Measurements from ENCODE around the gene SMIM34.
"Not testable (repeated sequence)": the region's sequence is repeated elsewhere in the genome, so short reads cannot be mapped to it uniquely, and the experiment has no call there.

Gene SMIM34

GRCh38 chr21:34374462-34374861, 49.3 kb downstream of the SMIM34 start:
- not testable (repeated sequence) for DNase-seq (ENCODE audit: low read depth in 1 of 2, low spot score in 1 of 2)

DNA sequence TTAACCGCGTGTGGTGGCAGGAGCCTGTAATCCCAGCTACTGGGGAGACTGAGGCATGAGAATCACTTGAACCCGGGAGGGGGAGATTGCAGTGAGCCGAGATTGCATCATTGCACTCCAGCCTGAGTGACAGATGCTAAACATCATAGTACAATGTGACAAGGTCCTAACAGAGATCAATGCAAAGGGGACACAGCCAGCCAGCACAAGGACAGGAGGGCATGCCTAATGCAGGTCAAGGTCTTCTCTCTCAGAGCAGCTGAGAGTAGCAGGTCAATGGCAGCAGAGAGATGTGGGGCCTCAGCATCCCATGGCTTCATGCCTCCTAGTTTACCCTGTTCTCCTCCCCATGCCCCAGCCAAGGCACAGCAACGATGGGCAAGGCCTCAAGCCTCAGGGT, 51.4 kb downstream of the SMIM34 start:
- DNase-seq (ENCODE audit: low read depth in 1 of 2, low spot score in 1 of 2): no peak

GRCh38 chr21:34369741-34370140, 54.0 kb downstream of the SMIM34 start:
- DNase-seq (ENCODE audit: low read depth in 1 of 2, low spot score in 1 of 2): no peak

Data from activated CD4-positive, alpha-beta T cell treated with anti-CD3 and anti-CD28 coated beads, Interleukin-2, amount 50 U/mL, for 24 hours (primary cell).